ENCODE data around the gene GRIK2.
"Not testable (repeated sequence)": the region's sequence is repeated elsewhere in the genome, so short reads cannot be mapped to it uniquely, and the experiment has no call there.

GRIK2 gene

GRCh38 chr6:102066301-102066700 lies 672.8 kb downstream of the GRIK2 start:
- DNase-seq = no peak

- DNase-seq = peak in 1 of 2 experiments; percentile 3
These were observed 674.9 kb downstream of the GRIK2 start for GRCh38 chr6:102068349-102068929.

GRCh38 chr6:102075539-102075938 lies 682.0 kb downstream of the GRIK2 start:
- no peak for DNase-seq

GRCh38 chr6:102085257-102085656 lies 691.7 kb downstream of the GRIK2 start:
- DNase-seq = no peak

GRCh38 chr6:102088160-102088559 lies 694.7 kb downstream of the GRIK2 start:
- DNase-seq = not testable (repeated sequence)

GRCh38 chr6:102114402-102114801 lies 720.9 kb downstream of the GRIK2 start:
- DNase-seq = no peak

GRCh38 chr6:102115911-102116310 lies 722.4 kb downstream of the GRIK2 start:
- DNase-seq = no peak

- DNase-seq = no peak
These were observed 724.5 kb downstream of the GRIK2 start for GRCh38 chr6:102118034-102118433.

Data from NCI-H2081 (cell line).